ENCODE measurements around the gene LCA5.
A peak's percentile ranks its signal among the peaks of the same experiment; 100 is the strongest.
"Not testable (repeated sequence)": the region's sequence is repeated elsewhere in the genome, so short reads cannot be mapped to it uniquely, and the experiment has no call there.

LCA5 gene

DNA sequence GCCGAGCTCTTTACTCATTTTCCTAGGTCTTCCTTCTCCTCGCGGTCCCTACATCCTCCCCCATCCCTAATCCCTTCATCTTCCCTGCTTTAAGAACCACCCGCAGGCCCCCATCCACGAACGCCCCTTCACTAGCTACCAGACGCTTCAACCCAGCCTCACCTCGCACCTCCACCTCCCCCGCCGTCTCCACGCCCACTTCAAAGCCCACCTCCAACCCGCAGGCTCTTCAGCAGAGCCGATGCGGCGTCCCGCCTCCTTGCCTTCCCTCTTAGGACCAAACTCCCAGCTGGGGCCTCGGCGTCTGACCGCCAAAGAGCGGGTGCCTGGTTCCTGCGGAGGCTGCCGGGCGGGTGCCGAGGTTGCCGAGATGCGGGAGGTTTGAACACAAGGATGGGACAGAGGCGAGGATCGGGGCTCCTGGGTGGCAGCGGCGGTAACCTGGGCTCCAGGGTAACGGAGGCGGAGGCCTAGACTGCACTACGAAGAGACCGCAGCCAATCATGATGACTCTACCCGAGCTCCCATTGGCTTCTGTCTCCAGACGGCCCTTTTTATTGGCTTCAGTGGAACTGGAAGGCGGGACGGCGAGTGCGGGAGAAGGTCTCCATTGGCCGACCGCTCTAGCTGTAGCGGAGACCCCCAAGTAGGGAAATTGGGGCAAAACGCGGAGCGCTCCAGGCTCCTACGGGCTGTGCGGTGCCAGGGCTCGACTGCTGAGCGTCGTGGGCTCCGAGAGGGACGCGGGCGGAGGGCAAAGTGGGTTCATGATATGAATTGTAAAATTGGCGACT lies at the start of gene LCA5:
TSS of gene LCA5 (minus strand) at position 477 of the 794 bp plus-strand sequence. CDS start 18,536 bp downstream, outside the sequence.
- FAIRE-seq (peak; percentile 95), DNase-seq (ENCODE audit: insufficient read length, low spot score) (peak; percentile 48)

DNA sequence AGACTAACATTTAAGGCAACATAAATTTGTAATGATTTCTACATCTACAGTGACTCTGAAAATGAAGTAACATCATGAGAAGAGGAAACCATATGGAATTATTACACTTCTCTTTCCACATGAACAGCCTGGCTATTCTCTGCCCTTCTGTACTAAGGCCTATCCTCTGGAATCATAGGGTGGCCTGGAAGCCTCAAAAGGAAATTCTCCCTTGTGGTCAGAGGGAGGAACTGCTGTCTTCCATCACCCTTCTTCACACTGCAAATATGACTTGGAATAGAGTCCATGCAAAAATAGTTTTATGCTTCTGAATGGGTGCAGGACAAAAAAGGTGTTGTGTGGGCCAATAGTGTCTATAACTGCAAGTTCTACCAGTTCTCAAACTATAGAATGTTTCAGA lies 49.3 kb upstream of the LCA5 start:
- FAIRE-seq (no peak), DNase-seq (ENCODE audit: insufficient read length, low spot score) (no peak)

DNA sequence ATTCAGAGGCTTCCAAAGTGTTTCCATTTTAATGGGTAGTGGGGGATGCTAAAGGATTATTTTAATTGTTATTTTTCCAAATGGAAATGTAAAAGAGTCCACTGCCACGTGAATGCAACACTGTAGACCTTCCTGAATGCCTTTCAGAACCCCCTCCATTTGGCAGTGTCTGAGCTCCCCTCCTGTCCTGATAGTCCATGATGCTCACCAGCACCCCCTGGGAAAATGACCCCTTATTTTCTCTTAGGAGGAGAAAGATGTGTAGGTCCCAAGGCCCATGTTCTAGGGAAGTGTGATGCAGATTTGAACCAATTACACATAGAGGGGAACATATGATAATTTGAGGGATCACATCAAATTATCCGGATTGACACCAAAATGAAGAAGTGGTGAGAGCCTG lies 47.1 kb upstream of the LCA5 start:
- FAIRE-seq: no peak
- no peak for DNase-seq (ENCODE audit: insufficient read length, low spot score)

DNA sequence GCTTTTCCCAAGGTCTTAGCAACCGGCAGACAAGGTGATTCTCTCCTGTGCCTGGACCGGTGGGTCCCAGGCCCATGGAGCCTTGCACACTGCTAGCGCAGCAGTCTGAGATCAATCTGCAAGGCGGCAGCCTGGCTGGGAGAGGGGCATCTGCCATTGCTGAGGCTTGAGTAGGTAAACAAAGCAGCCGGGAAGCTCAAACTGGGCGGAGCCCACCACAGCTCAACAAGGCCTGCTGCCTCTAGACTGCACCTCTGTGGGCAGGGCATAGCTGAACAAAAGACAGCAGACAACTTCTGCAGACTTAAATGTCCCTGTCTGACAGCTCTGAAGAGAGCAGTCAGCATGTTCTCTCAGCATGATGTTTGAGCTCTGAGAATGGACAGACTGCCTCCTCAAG lies 40.7 kb upstream of the LCA5 start:
- not testable (repeated sequence) for DNase-seq (ENCODE audit: insufficient read length, low spot score); FAIRE-seq

DNA sequence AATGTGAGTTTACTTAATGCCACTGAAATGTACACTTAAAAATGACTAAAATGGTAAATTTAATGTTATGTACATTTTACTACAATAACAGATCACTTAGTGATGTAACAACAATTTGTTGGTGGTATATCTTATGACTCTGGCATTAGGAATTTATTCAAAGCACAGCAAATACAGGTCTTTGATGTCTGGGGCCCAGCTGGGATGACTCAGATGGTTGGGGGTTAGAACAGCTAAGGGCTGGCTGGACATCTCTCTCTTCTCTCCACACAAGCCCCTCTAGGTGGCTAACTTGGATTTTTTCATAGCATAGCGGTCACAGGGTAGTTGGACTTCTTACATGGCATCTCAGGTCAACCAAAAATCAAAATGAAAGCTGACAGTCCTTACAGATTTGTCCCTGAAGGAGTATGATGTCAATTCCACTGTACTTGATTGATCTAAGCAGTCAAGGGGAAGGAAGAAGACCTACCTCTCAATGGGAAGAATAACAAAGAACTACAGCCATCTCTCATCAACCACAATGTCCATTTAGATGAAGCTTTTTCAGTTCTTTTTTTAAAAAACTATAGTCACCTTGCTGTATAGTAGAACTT lies 37.5 kb upstream of the LCA5 start:
- DNase-seq (ENCODE audit: insufficient read length, low spot score) (no peak), FAIRE-seq (no peak)

DNA sequence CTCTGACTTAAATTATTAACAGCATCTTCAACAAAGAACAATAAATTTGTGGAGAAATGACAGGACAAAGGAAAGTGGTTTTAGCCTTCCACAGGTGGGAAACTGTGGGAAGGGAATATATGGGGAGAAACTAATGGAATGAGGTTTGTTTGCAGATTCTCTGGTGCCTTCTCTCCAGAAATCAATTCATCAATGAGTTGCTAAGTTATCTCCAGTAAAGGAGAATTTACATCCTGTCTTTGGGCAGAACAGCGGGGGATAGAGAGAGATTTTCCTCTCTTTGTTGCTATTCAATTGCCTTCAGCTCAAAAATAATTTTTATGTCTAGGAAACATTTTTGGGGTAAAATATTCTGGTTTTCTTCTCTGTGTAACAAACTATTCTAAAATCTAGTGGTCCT lies 36.9 kb upstream of the LCA5 start:
- FAIRE-seq (no peak), DNase-seq (ENCODE audit: insufficient read length, low spot score) (no peak)

DNA sequence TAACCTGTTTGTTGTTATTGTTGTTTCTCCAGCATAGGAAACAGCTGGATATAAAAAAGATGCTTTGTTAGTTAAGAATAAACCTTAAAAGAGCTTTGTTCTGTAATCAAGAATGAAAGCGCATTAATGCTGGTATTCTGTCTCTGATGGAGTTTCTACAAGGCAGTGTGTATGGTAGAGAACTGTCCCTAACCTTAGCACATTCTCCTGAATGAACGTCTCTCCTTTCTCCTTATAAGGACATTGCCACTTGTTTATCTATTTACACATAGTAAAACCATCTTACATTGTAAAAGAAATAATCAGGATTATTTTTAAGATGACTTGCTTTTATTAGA lies 33.8 kb upstream of the LCA5 start:
- DNase-seq (ENCODE audit: insufficient read length, low spot score): no peak
- FAIRE-seq: no peak

DNA sequence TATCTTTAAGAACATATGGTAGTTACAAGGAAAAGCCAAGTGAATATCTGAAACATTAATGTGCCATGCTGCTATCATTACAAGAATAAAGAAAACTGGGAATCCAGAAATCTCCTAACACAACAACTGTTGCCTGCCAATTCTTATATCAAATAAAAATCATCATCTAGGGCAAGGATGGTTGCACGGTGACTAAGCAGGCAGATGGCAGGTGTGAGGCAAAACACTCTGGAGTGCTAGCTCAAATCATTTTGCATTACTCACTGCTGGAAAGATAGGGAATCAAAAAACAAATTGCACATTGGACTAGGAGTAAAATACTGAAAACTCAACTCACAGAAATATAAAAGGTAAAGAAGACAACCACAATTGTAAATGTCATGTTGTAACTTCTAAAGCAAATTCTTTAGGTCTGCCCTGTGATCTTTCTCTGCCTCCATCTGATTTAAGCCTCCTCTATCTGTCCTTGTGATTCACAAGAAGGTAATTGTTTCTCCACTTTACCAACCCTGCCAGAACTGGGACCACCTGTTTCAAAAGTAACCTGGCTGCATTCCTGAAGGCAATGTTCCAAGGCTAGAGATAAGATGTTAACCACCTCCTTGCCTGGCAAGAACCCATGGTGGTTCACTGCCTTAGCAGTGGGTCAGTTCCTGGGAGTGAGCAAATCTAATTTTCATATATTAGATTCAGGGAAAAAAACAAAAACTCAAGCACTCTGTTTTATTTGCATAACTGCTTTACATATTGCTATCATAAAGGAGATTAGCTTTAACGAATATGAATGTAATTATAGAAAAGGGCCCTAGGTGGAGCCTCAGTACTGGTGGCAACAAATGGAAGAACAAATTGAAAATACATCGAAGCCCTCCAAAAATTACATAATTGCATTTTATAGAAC lies 33.1 kb upstream of the LCA5 start:
- FAIRE-seq: peak; percentile 49

DNA sequence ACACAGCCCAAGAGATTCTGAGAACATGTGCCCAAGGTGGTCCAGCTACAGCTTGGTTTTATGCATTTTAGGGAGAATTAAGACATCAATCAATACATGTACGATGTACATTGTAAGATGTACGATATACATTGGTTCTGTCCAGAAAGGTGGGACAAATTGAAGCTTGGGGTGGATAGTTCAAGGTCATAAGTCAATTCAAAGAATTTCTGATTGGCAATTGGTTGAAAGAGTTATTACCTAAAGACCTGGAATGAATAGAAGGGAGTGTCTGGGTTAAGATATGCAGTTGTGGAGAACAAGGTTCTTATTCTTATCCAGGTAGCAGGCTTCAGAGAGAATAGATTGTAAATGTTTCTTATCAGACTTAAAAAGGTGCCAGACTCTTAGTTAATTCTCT lies 31.8 kb upstream of the LCA5 start:
- DNase-seq (ENCODE audit: insufficient read length, low spot score) (no peak), FAIRE-seq (no peak)

More for the DNA sequence above, 33.1 kb upstream of the LCA5 start:
- DNase-seq (ENCODE audit: insufficient read length, low spot score): no peak

DNA sequence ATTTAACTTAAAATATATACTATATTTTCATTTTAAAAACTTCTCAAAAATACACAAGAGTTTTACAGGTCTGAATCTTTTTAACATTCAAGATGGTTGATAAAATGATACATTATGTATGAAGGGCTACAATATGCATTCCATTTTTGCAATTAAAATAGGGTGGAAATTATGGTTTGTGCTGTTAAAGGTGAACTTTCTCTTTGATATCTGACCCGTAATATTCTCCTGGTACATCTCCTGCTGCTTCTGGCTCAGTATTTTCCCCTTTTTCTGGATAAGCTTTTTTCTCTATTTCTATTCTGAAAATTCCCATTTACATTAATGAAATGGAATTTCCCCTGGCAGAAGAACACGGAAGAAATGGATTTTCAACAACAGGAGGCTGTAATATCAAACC lies 27.4 kb upstream of the LCA5 start:
- DNase-seq (ENCODE audit: insufficient read length, low spot score): no peak
- no peak for FAIRE-seq

DNA sequence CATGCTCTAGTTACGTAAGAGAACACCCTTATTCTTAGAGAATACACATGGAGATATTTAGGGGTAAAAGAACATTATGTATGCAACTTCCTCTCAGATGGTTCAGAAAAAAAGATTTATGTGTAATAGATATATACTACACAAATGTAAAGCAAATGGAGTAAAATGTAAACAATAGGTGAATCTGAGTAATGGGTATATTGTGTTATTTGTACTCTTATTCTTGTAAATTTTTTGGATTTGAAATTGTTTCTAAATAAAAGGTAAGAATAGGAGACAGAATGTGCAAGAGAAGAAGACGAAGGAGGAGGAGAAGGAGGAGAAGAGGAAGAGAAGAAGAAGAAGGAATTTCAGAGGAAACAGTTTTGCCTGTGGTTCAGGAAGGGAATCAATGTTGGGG lies 22.5 kb upstream of the LCA5 start:
- DNase-seq (ENCODE audit: insufficient read length, low spot score) (no peak), FAIRE-seq (no peak)

DNA sequence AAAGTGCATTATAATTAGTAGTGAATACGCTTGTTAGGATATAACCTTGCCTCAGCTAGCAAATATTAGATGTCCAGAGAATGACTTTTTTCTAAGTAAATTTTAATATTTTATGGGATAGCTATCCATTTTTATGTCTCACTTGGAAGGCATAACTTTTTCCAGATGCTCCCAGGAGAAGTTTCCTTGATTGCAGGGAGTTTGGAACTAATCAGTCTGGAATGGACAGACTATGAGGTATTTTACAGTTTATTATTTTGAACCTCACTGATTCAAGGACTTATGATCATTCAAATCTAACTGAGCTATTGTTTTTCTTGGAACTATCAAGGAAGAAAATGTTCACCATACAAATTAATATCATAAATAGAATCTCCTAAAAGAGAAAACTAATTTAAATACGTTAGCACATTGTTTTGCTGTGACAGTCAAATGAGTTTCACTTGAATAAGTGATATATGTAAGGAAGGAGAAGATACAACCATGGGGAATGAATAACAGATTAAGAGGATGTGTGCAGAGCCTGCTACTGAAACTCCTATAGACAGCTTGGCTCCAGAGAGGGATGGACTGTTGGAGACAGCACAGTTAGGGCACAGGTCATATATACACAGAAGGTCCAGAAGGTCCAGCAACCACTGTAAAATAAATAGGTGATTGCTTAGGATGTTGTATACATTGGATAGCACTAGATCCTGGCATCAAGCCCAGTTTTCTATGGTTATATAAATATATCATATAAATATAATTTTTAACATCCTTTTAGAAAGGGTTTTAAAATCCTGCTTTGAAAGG lies 20.6 kb upstream of the LCA5 start:
- DNase-seq (ENCODE audit: insufficient read length, low spot score) (no peak), FAIRE-seq (no peak)

DNA sequence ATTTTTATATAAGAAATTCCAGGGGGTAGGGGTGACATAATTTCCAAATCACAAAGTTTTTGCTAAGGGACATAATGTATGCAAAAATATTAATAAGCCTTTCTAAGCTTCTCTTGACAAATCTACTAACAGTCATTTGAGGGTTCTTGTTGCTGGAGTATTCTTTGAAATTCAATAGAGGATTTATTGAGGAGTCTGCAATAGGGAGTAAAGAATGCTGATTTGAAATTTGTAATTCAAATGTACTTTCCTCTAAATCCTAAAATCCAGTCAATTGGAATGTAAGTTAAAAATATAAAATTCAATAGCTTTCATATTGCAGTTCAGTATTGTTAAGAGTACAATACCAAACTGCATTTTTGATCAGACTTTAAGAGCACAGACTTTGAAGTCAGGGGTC lies 17.1 kb upstream of the LCA5 start:
- FAIRE-seq (no peak), DNase-seq (ENCODE audit: insufficient read length, low spot score) (no peak)

DNA sequence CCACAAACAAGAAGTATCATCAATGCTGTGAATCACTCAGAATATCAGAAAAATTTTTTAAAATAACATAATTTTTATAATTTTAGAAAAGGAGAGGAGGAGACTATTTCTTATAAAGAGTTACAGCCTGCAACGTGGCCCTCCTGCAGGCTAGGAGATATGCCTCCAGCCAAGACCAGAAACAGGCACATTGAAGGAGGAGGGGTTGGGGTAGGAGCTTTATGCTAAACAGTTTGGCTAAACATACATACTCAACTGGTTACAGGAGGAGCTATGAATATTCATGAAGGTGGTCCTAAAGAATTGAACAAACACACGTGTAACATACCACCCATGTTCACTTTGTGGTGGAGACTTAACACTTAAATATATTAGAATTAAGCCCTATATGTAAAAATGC lies 14.2 kb upstream of the LCA5 start:
- DNase-seq (ENCODE audit: insufficient read length, low spot score): no peak
- FAIRE-seq: no peak

DNA sequence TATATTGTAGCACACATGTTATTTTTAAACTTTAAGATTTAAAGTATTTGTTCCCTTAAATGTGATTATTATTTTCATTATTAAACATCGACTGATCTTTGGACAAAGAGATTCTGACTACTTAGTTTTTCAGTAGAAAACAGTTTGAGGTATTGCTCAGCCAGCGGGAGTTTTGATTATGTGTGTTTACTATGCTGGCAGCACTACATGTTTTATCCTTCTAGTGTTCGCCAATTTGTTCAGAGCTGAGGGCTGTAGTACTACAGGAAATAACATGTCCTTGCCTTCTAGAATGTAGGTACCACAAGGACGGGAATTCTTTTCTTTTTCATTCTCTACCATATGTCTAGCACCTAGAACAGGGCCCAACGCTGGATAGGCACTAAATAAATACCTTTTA lies 11.1 kb upstream of the LCA5 start:
- FAIRE-seq: no peak
- DNase-seq (ENCODE audit: insufficient read length, low spot score): no peak

DNA sequence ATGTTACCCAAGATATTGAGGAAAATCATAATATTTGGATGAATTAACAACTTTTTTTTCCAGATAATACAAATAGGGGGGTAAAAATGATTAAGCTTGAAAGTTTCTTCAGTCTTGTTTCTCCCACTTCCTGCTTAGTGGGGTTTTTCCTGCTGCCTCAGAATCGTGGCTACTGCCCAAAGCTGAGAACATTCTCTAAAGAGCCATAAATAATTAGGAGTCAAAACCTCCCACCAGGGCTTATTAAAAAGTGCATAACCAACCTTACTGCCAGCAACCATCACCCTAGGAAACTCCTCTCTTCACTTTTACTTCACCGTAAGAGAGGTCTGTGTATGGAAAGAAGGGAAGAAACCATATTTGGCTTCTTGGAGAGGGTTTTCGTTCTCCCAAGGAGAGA lies 9.0 kb upstream of the LCA5 start:
- DNase-seq (ENCODE audit: insufficient read length, low spot score): no peak
- no peak for FAIRE-seq

DNA sequence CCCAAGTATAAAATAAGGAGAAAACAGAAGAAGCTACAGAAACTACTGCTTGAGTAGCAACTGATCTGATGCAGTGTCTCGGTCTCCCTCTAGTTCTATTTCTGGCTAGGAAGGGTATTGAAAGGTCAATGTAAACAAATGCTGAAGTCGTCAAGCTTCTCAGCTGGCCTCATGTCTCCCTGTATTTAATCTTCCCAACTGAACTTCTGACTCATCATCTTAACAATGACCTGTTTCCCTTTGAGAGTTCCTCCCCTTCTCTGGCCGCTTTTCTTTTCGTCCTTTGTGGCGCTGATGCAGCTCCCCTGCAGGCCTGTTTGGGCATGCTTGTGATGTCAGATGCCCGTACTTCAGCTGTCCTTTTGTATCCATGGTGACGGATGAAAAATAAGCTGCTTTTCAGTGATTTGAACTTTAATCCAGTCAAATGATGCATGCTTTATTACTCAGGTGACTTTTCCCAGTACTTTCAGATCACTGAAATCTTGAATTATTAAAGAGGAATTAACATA lies 7.8 kb upstream of the LCA5 start:
- FAIRE-seq: peak; percentile 97

DNA sequence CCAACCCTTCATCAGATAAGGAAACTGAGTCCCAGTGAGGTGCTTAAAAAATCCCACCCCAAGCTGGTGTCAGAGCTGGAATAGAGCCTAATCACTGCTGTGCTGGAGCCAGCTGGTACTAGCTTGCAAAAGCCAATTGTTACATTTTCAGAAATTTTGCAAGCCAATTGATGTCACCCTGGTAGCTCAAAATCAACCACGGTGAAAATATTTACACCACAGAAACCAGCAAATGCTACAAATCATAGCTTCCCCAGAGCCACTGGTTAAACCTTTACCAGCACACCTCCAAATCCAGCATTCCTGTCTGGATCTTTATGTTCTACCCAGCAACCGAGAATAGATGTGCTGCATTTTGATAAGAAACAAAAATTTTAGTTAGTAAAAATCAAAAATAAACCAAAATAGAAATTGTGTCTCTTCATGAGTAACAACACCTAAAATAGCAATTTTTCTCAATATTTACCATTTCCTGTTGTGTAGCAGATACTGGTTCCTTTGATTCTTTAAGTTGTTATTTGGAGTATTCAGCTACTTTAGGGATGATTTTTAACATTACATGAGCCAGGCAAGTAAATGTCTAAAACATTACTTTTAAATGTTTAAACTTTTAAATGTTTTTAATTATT lies 7.2 kb upstream of the LCA5 start:
- DNase-seq (ENCODE audit: insufficient read length, low spot score): no peak
- FAIRE-seq: peak; percentile 84

More for the DNA sequence above, 7.8 kb upstream of the LCA5 start:
- DNase-seq (ENCODE audit: insufficient read length, low spot score): peak; percentile 20

DNA sequence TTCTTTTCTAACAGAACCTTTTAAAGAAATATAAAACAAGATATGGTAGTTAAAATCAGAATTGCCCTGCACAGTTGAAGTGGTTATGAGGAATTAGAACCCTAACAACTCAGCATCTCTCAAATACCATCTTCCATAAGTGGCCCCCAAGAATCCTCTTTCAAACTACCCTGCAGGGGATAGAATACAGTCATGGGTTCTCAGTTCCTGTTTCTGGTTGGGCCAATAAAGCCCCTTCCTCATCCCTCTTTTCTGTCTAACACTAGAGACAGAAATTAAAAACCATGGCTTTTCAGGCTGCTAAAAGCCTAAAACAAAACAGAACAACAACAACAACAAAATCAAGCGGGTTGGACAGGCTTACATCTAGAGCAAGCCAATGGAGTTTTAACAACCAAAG lies 6.7 kb upstream of the LCA5 start:
- FAIRE-seq (no peak), DNase-seq (ENCODE audit: insufficient read length, low spot score) (no peak)

DNA sequence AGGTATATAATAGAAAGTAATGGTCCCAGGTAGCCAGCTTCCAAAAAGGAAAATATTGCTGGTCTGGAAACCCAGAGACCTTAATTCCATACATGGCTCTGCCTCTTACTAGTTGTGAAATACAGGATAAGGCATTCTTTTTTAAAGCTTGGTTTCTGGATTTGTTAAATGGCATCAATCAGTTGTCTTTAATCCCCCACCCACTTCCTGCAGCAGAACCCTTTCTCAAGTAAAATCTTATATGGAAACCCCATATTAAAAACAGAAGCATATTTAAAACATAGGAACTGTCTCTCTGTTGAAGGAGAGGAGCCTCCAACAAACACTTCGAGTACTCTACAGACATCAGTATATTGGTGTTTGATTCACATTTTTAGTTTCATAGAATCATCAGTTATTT lies 6.2 kb upstream of the LCA5 start:
- no peak for DNase-seq (ENCODE audit: insufficient read length, low spot score)
- FAIRE-seq: no peak

Data from GM19239 (cell line).